Neural progenitor cell (in vitro differentiated cells): ENCODE data around the gene CNN2. TPM values are rescaled to one million over a fixed set of nuclear protein-coding genes. Genes with fewer than 3 reads are reported as not detected.

Experiments used
- DNase-seq: peaks from one replicate; pipeline ENCODE4 v3.0.0-alpha.2; 2016; ENCODE audit warnings: low spot score
- H2AFZ ChIP-seq: fragments of 200-600 bp; sonication (generic); replicated peaks from 2 replicates; pipeline ENCODE4 v1.6.1; 2016; ENCODE audit warnings: antibody characterized with exemption
- H3F3A ChIP-seq: fragments of 200-600 bp; sonication (generic); 2 replicates; pipeline ENCODE4 v1.6.1; 2016; ENCODE audit warnings: antibody characterized with exemption, low read depth
- H3K27ac ChIP-seq: fragments of 200-600 bp; sonication (generic); 2 replicates; pipeline ENCODE4 v1.5.1; 2016; ENCODE audit warnings: mild to moderate bottlenecking
- H3K27me3 ChIP-seq: fragments of 200-600 bp; sonication (generic); 2 replicates; pipeline ENCODE4 v1.6.1; 2016; ENCODE audit warnings: mild to moderate bottlenecking, moderate library complexity
- H3K36me3 ChIP-seq: fragments of 200-600 bp; sonication (generic); 2 replicates; pipeline ENCODE4 v1.5.1; 2016
- H3K4me1 ChIP-seq: fragments of 200-600 bp; sonication (generic); 2 replicates; pipeline ENCODE4 v1.6.1; 2016; ENCODE audit warnings: mixed run types
- H3K4me2 ChIP-seq: fragments of 200-600 bp; sonication (generic); 2 replicates; pipeline ENCODE4 v1.6.1; 2016
- H3K4me3 ChIP-seq: fragments of 200-600 bp; sonication (generic); 2 replicates; pipeline ENCODE4 v1.5.1; 2016
- H3K79me2 ChIP-seq: fragments of 200-600 bp; sonication (generic); 2 replicates; pipeline ENCODE4 v1.6.1; 2016; ENCODE audit warnings: low read depth
- H3K9ac ChIP-seq: fragments of 200-600 bp; sonication (generic); 2 replicates; pipeline ENCODE4 v1.6.1; 2016
- H3K9me3 ChIP-seq: fragments of 200-600 bp; sonication (generic); 2 replicates; pipeline ENCODE4 v1.5.1; 2016; ENCODE audit warnings: low read depth
- H4K20me1 ChIP-seq: fragments of 200-600 bp; sonication (generic); 2 replicates; pipeline ENCODE4 v1.6.1; 2016; ENCODE audit warnings: low read depth
- H3K27ac Mint-ChIP-seq: 3 replicates; pipeline ENCODE4 v1.8.0; 2021; ENCODE audit warnings: mixed read lengths
- H3K27me3 Mint-ChIP-seq: 2 replicates; pipeline ENCODE4 v1.8.0; 2022; ENCODE audit warnings: low read depth, mild to moderate bottlenecking, inconsistent platforms, moderate library complexity, mixed read lengths; ENCODE audit not compliant: insufficient read depth
- H3K36me3 Mint-ChIP-seq: 3 replicates; pipeline ENCODE4 v1.8.0; 2021; ENCODE audit warnings: mixed read lengths
- H3K4me1 Mint-ChIP-seq: 3 replicates; pipeline ENCODE4 v1.8.0; 2021; ENCODE audit warnings: mixed read lengths
- H3K4me3 Mint-ChIP-seq: 3 replicates; pipeline ENCODE4 v1.8.0; 2021; ENCODE audit warnings: mild to moderate bottlenecking, moderate library complexity, mixed read lengths
- H3K9me3 Mint-ChIP-seq: 3 replicates; pipeline ENCODE4 v1.8.0; 2020; ENCODE audit warnings: mixed read lengths
- CTCF ChIP-seq: fragments of 200-600 bp; sonication (generic); IDR thresholded peaks from 2 replicates; pipeline ENCODE4 v1.5.1; 2017; ENCODE audit warnings: antibody characterized with exemption, mild to moderate bottlenecking
- EZH2 ChIP-seq: fragments of 200-600 bp; sonication (generic); IDR thresholded peaks from 2 replicates; pipeline ENCODE4 v1.6.1; 2017; ENCODE audit warnings: antibody characterized with exemption, mild to moderate bottlenecking, moderate library complexity
- EZH2phosphoT487 ChIP-seq: fragments of 200-600 bp; sonication (generic); IDR thresholded peaks from 2 replicates; pipeline ENCODE4 v1.6.1; 2017; ENCODE audit warnings: antibody characterized with exemption
- total RNA-seq: library from RNA; depleted of rRNA; stranded (reverse); fragments of >200 nt; gene quantifications from 2 replicates; pipeline ENCODE4 v1.2.3, GENCODE V29; 2015; ENCODE audit warnings: low replicate concordance

Gene CNN2
- total RNA-seq, 1 donor from 2014 or later, result 131 TPM

GRCh38 chr19:1055886-1056620 lies 29.6 kb downstream of the CNN2 start:
- no peak overlapping the region for H3K27ac Mint-ChIP-seq
- no peaks in the 10 kb centered on the region for H3K9me3 Mint-ChIP-seq
- peaks cover 7% of the 10 kb centered on the region for H3K9me3 ChIP-seq

DNA sequence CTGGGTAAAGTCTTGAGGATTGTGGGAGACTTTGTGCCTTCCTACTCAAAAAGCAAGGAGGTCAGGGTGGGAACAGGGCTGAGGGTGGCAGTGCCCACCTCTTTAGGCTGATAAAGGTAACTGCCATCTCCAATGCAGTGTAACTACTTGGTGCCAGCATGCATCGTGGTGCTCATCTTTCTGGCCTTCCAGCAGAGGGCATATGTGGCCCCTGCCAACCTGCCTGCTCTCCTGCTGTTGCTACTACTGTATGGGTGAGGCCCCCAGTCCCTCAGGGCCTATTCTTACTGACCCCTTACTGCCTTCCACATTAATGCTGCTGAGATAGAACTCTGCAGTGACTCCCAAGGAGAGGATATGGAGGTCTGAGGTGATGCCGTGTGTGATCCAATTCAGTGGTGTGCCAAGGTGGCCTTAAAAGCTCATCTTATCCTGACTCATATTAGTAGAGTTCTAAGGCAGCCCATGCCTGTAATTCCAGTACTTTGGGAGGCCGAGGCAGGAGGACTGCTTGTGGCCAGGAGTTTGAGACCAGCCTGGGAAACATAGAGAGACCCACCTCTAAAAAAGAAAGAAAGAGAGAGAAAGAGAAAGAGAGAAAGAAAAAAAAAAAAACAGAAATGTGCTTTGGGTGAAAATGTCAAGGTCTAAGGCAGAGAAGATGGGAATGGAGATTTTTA lies 30.9 kb downstream of the CNN2 start:
- Histone ChIP-seq H2AFZ (no peak overlapping the region), H3K4me3 (no peak overlapping the region), H3K27ac (no peak overlapping the region), H3K4me2 (no peak overlapping the region), H3K36me3 (no peaks in the 10 kb centered on the region), H3K79me2 (no peaks in the 10 kb centered on the region), H3K4me1 (no peaks in the 10 kb centered on the region), H4K20me1 (no peaks in the 10 kb centered on the region), H3K9ac (no peak overlapping the region), H3K9me3 (peaks cover 7% of the 10 kb centered on the region), H3F3A (no peaks in the 10 kb centered on the region), H3K27me3 (no peaks in the 10 kb centered on the region)
- no peak for TF ChIP-seq CTCF
- TF ChIP-seq EZH2phosphoT487, result no peak
- TF ChIP-seq EZH2, result no peak
- Mint-ChIP-seq H3K4me3 (no peak overlapping the region), H3K4me1 (peaks cover 6% of the 10 kb centered on the region), H3K36me3 (peaks cover 2% of the 10 kb centered on the region), H3K27me3 (peaks cover 11% of the 10 kb centered on the region), H3K9me3 (no peaks in the 10 kb centered on the region), H3K27ac (peak overlapping the region; percentile 69)
- peak; percentile 75 for DNase-seq

More at GRCh38 chr19:1055886-1056620, 29.6 kb downstream of the CNN2 start:
- Histone ChIP-seq H4K20me1 (no peaks in the 10 kb centered on the region), H3K9ac (no peak overlapping the region), H3F3A (peaks cover 5% of the 10 kb centered on the region), H3K36me3 (no peaks in the 10 kb centered on the region), H3K79me2 (no peaks in the 10 kb centered on the region), H3K4me3 (no peak overlapping the region), H3K4me1 (no peaks in the 10 kb centered on the region), H3K27me3 (no peaks in the 10 kb centered on the region), H3K27ac (no peak overlapping the region), H2AFZ (no peak overlapping the region), H3K4me2 (no peak overlapping the region)
- peaks cover 10% of the 10 kb centered on the region for H3K4me1 Mint-ChIP-seq
- TF ChIP-seq EZH2phosphoT487 (no peak), CTCF (no peak), EZH2 (no peak)
- peaks cover 2% of the 10 kb centered on the region for H3K36me3 Mint-ChIP-seq
- no peak for DNase-seq
- H3K4me3 Mint-ChIP-seq, result no peak overlapping the region
- peaks cover 12% of the 10 kb centered on the region for H3K27me3 Mint-ChIP-seq

DNA sequence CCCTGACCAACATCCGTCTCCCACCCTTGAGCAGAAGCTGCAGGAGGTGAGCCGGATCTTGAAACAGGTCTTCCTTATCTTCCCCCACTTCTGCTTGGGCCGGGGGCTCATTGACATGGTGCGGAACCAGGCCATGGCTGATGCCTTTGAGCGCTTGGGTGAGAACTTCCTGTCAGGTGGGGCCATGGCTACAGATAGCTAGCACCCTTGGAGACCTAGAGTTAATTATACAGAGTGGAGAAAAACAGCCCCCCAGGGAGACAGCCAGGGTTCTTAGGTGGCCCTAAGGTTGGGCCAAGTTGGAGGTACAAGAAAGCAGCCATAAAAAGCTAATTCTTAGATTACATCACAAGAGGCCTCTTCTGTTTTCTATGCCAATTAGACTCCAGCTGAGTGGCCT lies 31.7 kb downstream of the CNN2 start:
- Mint-ChIP-seq H3K4me1 (peaks cover 3% of the 10 kb centered on the region), H3K9me3 (no peaks in the 10 kb centered on the region), H3K27me3 (peaks cover 8% of the 10 kb centered on the region), H3K4me3 (peak overlapping the region; percentile 24), H3K36me3 (peaks cover 2% of the 10 kb centered on the region), H3K27ac (no peak overlapping the region)
- H3K4me3 ChIP-seq, result no peak overlapping the region
- no peak overlapping the region for H3K27ac ChIP-seq
- no peaks in the 10 kb centered on the region for H3K79me2 ChIP-seq
- DNase-seq, result no peak
- no peak overlapping the region for H2AFZ ChIP-seq
- TF ChIP-seq CTCF, result no peak
- peaks cover 7% of the 10 kb centered on the region for H3K9me3 ChIP-seq
- no peaks in the 10 kb centered on the region for H3K36me3 ChIP-seq
- no peaks in the 10 kb centered on the region for H4K20me1 ChIP-seq
- no peak overlapping the region for H3K9ac ChIP-seq
- H3F3A ChIP-seq, result no peaks in the 10 kb centered on the region
- no peaks in the 10 kb centered on the region for H3K4me1 ChIP-seq
- H3K27me3 ChIP-seq, result no peaks in the 10 kb centered on the region
- H3K4me2 ChIP-seq, result no peak overlapping the region
